Astrocyte (in vitro differentiated cells and primary cell): ENCODE results near the gene ENPEP.

Experiments
- CTCF ChIP-seq: IDR thresholded peaks from 2 replicates; pipeline ENCODE4 v1.5.1; 2011; ENCODE audit warnings: low read depth, mild to moderate bottlenecking, inconsistent platforms, low read length, moderate library complexity; ENCODE audit not compliant: insufficient read depth
- EZH2 ChIP-seq: IDR thresholded peaks from 2 replicates; pipeline ENCODE4 v1.6.1; 2012; ENCODE audit warnings: mild to moderate bottlenecking, low read length, inconsistent platforms; ENCODE audit not compliant: insufficient read depth

DNA sequence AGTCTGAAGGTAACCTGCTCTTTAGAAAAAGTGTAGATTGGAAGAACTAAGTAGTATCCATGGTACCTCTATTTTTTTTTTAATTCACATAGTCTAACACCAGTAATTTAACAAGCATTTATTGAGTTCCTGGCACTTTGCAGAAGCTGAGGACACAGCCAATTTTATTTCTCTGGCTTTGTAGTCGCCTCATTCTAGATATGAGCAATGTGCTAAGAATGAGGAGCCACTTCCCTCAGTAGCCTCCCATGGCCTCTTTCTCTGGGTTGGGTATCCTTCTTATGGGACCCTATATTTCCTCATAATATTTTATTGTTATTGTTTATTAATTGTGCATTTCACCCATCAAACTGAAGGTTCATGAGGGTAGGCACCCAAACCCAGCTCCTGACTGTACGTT lies 67.6 kb downstream of the ENPEP start:
- TF ChIP-seq CTCF: no peak
- no peak for TF ChIP-seq EZH2
